SHP77 (cell line): ENCODE data around the gene BPTF.
"Not testable (repeated sequence)": the region's sequence is repeated elsewhere in the genome, so short reads cannot be mapped to it uniquely, and the experiment has no call there.

Source experiments
- DNase-seq, 2 experiments: peaks; one replicate each; lab custom pipeline; 2025; lab: John Stamatoyannopoulos, UW

Gene BPTF

DNA sequence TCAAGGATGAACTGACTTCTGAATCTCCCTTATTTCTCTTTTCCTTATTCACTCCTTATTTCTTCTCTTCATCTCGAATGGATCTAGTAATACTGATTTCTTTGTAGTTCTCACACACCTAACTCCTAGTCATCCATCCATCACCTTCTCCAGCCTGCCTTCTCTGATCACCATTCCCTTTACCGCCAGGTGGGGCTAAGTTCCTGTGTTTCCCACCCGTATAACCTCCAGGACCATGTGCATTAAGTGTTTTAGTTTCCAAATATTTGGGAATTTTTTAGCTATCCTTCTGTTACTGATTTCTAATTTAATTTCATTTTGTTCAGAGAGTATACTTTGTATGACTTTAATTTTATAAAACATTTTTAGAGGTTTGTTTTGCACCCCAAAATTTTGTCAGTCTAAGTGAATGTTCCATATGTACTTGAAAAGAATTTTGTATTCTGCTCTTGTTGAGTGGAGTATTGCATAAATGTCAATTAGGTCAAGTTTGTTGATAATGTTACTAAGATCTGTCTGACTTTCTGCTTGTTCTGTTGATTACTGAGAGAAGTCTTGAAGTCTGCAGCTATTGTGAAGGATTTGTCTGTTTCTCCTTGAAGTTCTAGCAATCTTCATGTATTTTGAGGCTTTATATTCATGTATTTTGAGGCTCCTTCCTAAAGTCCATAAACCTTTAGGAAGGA is 8.8 kb downstream of the BPTF start:
- DNase-seq, result no peak

DNA sequence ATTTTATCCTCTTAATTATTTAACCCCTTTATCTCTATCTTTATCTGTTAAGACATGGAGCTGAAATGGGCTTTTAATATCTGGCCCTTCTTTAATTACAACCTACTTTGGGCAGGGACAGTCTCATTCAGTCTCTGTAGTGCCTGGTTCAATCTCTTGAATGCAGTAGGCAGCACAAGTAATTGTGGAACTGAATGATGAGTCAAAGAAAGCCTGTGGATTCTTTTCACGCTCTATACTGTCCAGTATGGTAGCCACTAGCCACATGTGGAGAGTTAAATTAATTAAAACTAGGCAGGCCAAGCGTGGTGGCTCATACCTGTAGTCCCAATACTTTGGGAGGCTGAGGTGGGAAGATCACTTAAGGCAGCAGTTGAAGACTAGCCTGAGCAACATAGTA is 9.3 kb downstream of the BPTF start:
- no peak for DNase-seq

DNA sequence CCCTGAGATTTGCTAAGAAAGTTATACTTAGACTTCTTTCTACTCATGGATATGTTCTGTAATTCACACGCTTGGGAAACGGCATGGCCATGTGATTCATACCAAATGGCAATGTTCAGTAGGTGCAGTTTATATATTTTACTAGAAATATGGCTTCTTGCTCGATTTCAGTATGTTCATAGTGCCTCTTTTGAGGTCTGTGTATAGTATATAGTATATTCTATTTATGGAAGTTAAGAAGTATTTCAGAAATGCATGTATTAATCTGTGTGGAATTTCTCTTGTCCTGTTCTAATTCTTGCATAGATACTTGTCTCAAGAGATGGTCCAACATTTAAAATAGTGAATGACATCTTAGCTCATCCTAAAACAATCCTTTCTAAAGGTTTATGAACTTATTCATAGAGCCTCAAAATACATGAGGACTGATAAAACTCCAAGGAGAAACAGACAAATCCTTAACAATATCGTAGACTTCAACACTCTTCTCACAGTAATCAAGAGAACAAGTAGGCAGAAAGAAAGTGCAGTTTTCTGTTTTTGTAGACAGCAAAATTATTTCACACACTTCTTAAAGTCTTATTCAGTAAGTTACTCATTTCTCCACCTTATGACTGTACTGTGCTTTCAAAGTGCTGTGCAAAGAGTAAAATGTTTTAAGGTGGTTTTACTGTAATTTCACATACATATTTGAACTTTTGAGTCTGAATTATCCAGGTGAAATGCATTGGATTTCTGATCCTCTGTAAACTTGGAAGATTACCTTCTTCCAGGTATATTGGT is 11.1 kb downstream of the BPTF start:
- DNase-seq, result no peak

DNA sequence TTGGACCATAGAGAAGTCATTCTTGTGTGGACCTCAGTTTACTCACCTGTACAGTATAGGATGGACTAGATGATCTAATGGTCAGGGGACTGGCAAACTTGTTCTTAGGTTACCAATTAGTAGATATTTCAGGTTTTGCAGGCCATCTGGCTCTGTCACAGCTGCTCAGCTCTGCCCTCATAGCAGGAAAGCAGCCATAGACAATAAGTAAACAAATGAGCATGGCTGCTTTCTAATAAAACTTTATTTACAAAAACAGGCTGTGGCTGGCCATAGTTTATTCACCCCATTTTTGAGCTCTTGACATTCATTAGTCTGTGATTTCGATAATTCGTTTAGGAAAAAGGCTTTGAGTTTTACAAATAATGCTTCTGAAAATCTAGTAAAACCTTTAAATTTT is 12.7 kb downstream of the BPTF start:
- DNase-seq, result no peak

DNA sequence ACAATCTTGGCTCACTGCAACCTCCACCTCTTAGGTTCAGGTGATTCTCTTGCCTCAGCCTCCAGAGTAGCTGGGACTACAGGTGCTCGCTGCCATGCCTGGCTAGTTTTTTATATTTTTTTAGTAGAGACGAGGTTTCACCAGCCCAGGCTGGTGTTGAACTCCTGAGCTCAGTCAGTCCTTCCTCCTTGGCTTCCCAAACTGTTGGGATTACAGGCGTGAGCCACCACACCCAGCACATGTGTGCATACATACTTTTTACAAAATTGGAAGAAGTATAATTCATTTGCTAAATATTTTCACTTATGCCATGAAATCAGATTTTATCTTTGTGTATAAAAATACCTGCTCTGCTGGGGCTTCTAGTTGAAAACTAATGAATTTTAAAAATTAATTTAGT is 13.2 kb downstream of the BPTF start:
- DNase-seq, result no peak

DNA sequence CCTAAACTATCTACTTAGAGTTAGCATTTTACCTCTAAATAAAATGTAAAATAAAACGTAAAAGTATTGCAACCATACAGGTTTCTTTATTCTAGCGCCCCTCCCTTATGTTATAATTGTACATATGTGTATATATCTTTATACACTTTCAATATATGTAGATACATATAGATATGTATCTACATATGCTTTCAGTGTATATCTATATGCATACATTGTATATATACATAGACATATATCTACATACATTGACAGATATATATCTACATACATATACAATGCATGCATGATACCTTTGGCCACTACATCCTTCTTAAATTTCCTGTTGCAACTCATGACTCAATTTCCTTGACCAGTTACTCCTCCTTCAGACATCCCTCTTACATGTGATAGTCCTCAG is 16.7 kb downstream of the BPTF start:
- no peak for DNase-seq

DNA sequence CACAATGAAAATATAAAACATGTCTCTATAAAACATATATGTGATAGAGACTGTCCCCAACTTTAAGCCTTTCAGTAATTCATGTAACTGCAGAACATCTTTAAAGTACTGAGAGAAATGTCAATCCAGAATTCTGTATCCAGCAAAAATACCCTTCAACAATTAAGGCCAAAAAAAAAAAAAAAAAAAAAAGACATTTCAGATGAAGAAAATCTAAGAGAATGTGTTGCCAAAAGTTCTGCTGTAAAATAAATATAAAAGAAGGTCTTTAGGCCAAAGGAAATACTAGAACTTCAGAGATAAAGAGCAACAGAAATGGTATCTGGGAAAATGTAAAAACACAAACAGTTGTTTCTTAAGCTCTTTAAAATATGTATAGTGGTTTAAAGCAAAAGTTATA is 17.3 kb downstream of the BPTF start:
- DNase-seq, result no peak

DNA sequence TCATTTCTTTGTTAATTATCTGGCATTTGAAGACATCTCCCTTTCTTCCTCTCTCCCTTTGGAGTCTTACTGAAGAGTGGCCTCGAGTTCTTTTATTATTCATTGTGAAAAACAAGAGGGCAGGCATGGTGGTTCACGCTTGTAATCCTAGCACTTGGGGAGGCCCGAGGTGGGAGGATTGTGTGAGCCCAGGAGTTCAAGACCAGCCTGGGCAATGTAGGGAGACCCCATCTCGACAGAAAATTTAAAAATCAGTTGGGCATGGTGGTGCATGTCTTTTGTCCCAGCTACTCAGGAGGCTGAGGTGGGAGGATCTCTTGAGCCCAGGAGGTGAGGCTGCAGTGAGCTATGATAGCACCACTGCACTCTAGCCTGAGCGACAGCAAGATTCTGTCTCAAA is 20.1 kb downstream of the BPTF start:
- no peak for DNase-seq

DNA sequence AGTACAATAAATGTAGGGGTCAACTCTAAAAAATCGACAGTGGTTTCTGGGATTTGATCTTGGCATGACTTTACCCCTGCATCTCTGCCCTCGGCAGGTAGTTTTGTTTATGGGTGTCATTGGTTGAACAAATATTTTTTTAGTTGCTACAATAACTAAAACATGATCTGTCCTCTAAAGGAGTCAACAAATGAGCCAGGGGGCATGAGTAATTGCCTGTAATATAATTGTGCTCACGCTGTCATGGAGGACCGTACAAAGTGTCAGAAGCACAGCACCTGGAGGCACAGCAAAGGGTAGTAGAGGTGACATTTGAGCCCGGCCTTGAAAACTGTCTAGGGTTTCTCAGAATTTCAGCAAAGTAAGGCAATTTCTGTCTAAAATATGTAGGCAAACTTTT is 22.9 kb downstream of the BPTF start:
- peak; percentile 18 to 42 for DNase-seq

DNA sequence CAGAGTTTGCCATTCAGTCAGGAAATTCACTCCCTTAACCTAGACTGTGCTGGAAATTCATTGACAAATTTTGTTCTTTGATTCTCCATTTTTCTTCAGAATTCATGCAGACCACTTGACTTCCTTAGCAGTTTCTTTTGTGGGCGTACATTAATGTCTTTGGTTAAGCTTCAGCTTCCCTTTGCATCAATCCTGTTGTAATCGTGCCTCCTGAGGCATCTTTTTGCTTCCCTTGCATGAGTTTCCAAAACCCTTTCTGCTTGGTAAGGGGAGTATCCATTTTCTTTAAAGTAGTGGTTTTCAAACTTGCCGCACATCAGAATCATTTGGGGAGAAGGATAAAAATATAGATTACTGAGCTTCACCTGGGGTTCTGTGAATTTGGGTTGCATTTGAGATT is 23.5 kb downstream of the BPTF start:
- not testable (repeated sequence) for DNase-seq

DNA sequence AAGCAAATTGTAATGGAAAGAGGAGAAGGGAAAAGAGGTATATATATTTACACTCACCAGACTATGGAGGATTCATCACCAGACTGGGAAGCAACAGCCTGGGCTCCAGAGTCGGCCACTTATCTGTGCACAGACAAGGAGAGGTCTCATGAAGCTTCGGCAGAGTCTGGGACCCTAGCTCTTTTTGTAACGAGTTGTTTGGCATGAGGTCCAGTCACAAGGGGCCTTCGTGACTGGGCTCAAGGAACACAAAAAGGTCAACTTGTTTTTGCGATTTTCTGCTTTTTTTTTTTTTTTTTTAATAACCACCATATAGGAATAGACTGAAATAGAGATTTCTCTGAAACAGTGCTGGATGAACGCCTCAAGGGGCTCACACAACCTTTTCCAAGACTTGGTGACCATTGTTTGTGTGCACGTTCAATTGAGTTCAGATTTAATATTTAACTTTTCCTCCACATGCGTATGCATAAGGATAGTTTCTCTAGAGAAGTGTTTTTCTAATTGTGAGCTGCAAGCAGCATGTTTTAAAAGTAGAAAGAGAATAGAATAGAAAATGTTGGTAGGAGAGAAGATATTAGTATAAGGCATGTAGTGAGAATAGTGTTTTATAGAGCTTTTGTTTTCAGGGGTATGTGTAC is 25.8 kb downstream of the BPTF start:
- no peak for DNase-seq

DNA sequence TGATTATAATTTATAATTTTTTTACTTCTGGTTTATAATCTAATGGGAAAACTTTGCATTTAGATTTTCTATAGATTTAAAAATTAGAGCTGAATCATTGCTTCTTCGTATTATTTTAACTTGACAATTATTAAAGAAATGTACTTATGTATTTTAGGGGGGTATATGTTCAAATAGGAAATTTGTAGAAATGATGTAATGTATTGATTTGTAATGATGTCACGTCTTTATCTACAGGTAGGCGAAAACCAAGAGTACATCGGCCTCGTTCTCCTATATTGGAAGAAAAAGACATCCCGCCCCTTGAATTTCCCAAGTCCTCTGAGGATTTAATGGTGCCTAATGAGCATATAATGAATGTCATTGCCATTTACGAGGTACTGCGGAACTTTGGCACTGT is 28.4 kb downstream of the BPTF start:
- no peak for DNase-seq

DNA sequence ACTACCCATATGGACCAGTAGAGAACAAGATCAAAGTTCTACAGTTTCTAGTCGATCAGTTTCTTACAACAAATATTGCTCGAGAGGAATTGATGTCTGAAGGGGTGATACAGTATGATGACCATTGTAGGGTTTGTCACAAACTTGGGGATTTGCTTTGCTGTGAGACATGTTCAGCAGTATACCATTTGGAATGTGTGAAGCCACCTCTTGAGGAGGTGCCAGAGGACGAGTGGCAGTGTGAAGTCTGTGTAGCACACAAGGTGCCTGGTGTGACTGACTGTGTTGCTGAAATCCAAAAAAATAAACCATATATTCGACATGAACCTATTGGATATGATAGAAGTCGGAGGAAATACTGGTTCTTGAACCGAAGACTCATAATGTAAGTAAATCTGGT is 29.1 kb downstream of the BPTF start:
- no peak for DNase-seq

DNA sequence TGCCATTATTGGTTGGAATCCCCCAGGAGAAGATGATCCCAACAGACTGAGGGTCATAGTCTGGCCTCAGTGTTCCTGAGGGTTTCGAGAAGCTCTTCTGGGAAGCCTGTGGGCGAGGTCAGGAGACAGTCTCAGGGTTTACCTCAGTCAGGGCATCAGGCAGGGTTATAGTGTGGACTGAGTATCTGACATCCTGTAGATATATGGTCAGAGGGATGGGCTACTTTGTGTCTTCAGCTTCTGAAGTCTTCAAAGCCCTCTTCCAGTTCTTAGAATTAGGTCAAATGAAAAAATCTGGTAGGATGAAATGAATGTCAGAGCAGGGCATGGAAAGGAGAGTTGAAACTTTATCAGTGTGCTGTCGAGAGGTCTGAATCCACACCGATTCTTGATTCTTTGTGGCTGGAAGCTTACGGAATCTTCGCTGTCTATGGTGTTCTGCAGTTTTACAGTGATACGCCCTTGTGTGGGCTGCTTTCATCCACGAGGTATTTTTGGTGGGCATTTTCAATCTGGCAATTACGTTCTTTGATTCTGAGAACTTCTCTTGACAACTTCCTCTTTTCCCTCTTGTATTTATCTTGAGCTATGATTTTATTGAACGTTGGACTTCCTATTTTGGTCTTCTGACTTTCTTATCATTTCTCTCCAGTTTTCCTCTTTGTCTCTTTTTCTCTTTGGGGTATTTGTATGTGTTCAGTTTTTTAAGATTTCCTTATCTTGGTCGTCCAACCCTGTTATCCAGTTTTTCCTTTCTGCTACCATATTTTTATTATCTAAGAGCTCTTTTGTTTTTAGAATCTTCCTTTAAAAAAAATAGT is 30.4 kb downstream of the BPTF start:
- no peak for DNase-seq

DNA sequence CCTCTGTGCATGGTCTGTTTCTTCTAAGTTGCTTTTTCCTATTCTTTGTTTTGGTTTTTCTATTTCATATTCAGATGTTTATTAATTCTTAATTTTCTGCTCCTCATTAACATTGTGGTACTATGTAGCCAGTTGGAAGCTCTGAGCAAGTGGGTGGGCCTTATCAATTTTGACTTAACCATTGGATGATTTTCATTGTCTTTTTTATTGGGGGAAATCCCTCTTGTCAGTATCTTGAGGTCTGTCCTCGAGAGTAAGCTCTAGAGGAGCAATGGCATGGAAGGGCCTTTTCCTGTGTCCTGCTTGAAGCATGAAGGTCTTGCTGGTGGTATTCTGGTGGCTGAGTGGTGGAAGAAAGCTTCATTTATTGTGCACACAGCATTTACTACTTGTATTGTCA is 31.1 kb downstream of the BPTF start:
- not testable (repeated sequence) for DNase-seq

DNA sequence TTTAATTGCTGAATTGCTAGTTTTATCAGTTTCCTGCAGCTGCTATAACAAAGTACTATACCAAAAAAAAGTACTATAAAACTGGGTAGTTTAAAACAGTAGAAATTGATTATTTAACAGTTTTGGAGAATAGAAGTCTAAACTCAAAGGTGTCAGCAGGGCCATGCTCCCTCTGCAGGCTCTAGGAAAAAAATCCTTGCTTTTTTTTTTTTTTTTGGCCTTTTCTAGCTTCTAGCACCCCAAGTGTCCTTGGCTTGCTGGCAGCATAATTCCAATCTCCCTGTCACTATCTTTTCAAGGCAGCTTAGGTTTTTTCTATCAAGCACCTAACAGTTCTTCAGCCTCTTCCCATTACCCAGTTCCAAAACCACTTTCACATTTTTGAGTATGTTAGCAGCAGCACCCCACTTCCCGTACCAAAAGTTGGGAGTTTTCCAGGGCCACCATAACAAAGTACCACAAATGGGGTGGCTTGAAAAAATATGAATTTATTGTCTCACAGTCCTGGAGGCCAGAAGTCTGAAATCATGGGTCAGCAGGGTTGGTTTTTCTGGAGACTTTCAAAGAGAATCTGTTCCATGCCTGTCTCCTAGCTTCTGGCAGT is 37.4 kb downstream of the BPTF start:
- no peak for DNase-seq

DNA sequence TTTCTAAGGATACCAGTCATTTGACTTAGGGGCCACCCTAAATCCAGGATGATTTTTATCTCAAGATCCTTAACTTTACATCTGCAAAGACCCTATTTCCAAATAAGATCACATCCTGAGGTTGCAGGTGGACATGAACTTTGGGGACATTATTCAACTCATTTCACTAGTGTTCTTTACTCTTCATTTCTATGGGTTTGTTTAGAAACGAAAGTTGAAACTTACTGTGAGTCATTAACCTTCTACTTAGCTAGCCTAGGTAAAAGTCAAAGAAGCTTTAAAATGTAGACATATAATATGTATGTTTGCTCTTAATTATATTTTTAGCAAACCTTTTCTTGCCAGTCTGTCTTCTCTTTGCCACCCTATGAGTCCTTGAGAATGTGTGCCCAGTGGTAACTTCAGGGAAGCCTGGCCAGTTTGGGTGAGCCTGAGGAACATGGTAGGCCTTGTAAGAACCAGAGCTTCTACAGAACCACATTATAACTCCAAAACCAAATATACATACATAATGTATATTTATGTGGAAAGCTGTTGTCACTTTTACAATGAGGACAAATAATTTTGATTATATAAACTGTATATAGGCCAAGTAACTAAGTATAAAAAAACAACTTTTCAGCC is 38.4 kb downstream of the BPTF start:
- DNase-seq, result no peak

DNA sequence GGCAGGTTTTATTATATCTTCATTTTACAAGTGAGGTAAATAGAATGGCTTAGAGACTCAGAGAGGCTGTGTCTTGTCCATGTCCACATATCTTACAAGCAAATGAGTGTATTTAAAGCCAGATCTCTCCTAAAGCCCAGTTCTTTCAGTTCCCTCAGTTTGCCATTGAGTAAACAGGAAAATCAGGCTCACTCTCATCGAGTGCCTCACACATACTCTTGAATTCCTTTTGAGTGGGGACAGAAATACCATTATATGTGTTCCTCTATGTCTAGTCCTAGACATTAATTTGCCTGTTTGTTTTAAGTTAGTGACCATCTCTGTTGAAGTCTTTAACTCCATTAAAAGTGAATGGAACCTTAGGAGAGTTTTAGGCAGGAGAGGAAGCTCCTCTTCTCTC is 40.1 kb downstream of the BPTF start:
- DNase-seq, result no peak

DNA sequence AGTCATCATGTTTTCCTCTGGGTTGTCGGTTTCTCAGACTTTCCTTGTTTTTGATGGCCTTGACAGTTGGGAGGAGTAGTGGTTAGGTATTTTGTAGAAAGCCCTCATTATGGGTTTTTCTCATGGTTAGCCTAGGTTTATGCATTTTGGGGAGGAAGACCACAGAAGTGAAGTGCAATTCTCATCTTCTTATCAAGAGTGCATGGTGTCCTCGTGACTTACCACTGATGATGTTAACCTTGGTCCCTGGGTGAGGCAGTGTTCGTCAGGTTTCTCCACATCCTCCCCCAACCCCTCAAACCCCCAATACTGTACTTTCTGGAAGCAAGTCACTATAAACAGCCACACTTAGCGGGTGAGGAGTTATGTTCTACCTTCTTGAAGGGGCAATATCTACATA is 42.3 kb downstream of the BPTF start:
- no peak for DNase-seq

DNA sequence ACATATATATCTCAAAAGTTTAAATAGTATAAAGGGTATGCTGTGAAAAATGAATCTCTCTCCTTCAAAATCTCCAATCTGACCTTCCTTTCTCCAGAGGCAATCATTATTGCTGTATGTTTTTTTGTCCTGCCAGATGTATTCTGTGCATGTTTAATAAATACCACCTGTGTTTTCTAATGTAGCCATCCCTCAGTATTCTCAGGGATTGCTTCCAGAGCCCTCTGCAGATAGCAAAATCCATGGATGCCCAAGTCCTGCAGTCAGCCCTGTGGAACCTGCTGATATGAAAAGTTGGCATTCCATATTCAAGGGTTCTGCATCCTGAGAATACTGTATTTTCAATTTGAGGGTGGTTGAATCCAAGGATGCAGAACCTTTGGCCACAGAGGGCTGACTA is 42.9 kb downstream of the BPTF start:
- no peak for DNase-seq

DNA sequence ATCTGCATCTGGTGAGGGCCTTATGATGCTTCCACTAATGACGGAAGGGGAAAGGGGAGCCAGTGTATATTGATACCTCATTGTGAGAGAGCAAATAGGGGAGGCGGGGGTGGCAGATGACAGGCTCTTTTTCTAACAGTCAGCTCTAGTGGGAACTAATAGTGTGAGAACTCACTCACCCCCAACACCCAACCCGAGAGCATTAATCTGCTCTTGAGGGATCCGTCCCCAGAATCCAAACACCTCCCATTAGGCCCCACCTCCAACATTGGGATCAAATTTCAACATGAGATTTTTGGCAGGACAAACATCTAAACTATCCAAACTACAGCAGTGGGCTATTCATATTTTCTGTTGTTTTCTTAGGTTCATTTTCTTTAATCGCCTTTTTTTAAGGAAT is 54.4 kb downstream of the BPTF start:
- no peak for DNase-seq

DNA sequence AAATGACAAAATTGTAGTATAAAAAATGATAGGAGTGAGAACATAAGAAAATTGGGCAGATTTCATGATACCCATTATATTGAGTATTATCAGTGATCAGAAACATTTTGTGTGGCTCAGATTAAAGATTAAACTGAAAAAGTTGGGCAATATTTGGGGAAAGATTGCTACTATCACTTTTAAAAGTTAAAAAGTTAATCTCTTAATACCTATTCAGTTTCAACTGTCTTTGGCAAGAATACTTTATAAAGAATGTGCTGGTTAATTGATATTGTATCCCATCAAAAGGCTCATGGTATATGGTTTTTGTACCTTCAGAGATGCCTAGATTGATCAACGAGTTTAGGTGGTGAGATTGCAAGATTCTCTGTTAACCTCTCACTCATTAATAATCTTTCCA is 55.8 kb downstream of the BPTF start:
- no peak for DNase-seq
